CD14-positive monocyte (primary cell): Measurements from ENCODE around the gene SAMD14. TPM values are rescaled to one million over a fixed set of nuclear protein-coding genes. Genes with fewer than 3 reads are reported as not detected.

Source experiments
- DNase-seq, 3 donors: peaks; one replicate each; pipeline ENCODE4 v3.0.0-alpha.2; 2011 to 2022
- H2AFZ ChIP-seq: 2 replicates; pipeline ENCODE4 v1.6.0; 2012; ENCODE audit warnings: mild to moderate bottlenecking, low read depth, low read length, inconsistent platforms; ENCODE audit not compliant: insufficient read depth, poor library complexity, severe bottlenecking
- H3K27ac ChIP-seq, 2 donors: 1 replicate in 1 of 2; 2 replicates in 1 of 2; pipeline ENCODE4 v1.5.1; 2012 to 2013; ENCODE audit warnings: low read length in 2 of 2, control low read depth in 1 of 2, inconsistent platforms in 1 of 2, low read depth in 1 of 2, mild to moderate bottlenecking in 1 of 2
- H3K27me3 ChIP-seq, 2 donors: one replicate each; pipeline versions ENCODE4 v1.6.0 to v1.6.1; 2011 to 2013; ENCODE audit warnings: low read length in 2 of 2; ENCODE audit not compliant: control insufficient read depth in 2 of 2, insufficient read depth in 2 of 2
- H3K36me3 ChIP-seq, 2 donors: replicated peaks in 1 of 2; 1 replicate in 1 of 2; 2 replicates in 1 of 2; pipeline versions ENCODE4 v1.5.1 to v1.6.1; 2012 to 2013; ENCODE audit warnings: low read length in 2 of 2, control low read depth in 1 of 2, inconsistent platforms in 1 of 2, mild to moderate bottlenecking in 1 of 2; ENCODE audit not compliant: insufficient read depth in 2 of 2, control insufficient read depth in 1 of 2
- H3K4me1 ChIP-seq, 2 donors: 1 replicate in 1 of 2; 2 replicates in 1 of 2; pipeline versions ENCODE4 v1.5.1 to v1.6.1; 2012 to 2013; ENCODE audit warnings: low read length in 2 of 2, control low read depth in 1 of 2, inconsistent platforms in 1 of 2, mild to moderate bottlenecking in 1 of 2, moderate library complexity in 1 of 2; ENCODE audit not compliant: insufficient read depth in 2 of 2, control insufficient read depth in 1 of 2
- H3K4me2 ChIP-seq: replicated peaks from 2 replicates; pipeline ENCODE3; 2012; ENCODE audit warnings: low read length, moderate library complexity, mild to moderate bottlenecking; ENCODE audit not compliant: poor library complexity, severe bottlenecking; ENCODE audit errors: extremely low read depth
- H3K4me3 ChIP-seq, 3 experiments: fragments of 200-600 bp in 1 of 3; sonication (generic) in 1 of 3; replicated peaks in 1 of 3; 1 replicate in 2 of 3; 2 replicates in 1 of 3; pipeline ENCODE4 v1.5.1; 2011 to 2013; ENCODE audit warnings: low read length in 3 of 3, mild to moderate bottlenecking in 3 of 3, control low read depth in 2 of 3, low read depth in 2 of 3, inconsistent platforms in 1 of 3, moderate library complexity in 1 of 3
- H3K79me2 ChIP-seq: 2 replicates; pipeline ENCODE4 v1.6.0; 2012; ENCODE audit warnings: mild to moderate bottlenecking, control low read depth, inconsistent platforms, low read length, moderate library complexity; ENCODE audit not compliant: insufficient read depth
- H3K9ac ChIP-seq: 2 replicates; pipeline ENCODE4 v1.6.0; 2017; ENCODE audit warnings: low read length, mild to moderate bottlenecking; ENCODE audit not compliant: insufficient read depth, poor library complexity, severe bottlenecking
- H3K9me3 ChIP-seq, 2 donors: replicated peaks in 1 of 2; 1 replicate in 1 of 2; 2 replicates in 1 of 2; pipeline versions ENCODE4 v1.5.1 to v1.6.1; 2012 to 2013; ENCODE audit warnings: low read length in 2 of 2, control low read depth in 1 of 2; ENCODE audit not compliant: control insufficient read depth in 1 of 2, insufficient read depth in 1 of 2
- H4K20me1 ChIP-seq: 2 replicates; pipeline ENCODE4 v1.6.0; 2012; ENCODE audit warnings: mild to moderate bottlenecking, low read length, control low read depth, moderate library complexity; ENCODE audit not compliant: insufficient read depth
- H3K27ac Mint-ChIP-seq, 7 donors: one replicate each; pipeline ENCODE4 v1.8.0; 2020; ENCODE audit warnings: mild to moderate bottlenecking in 7 of 7, mixed read lengths in 7 of 7, moderate library complexity in 6 of 7, inconsistent platforms in 2 of 7
- H3K27me3 Mint-ChIP-seq, 3 donors: one replicate each; pipeline ENCODE4 v1.8.0; 2021 to 2022; ENCODE audit warnings: low read depth in 3 of 3, mild to moderate bottlenecking in 3 of 3, mixed read lengths in 3 of 3, moderate library complexity in 3 of 3, inconsistent platforms in 1 of 3
- H3K36me3 Mint-ChIP-seq, 2 donors: one replicate each; pipeline ENCODE4 v1.8.0; 2020; ENCODE audit warnings: mixed read lengths in 2 of 2, inconsistent platforms in 1 of 2, mild to moderate bottlenecking in 1 of 2
- H3K4me1 Mint-ChIP-seq: one replicate; pipeline ENCODE4 v1.8.0; 2020; ENCODE audit warnings: mild to moderate bottlenecking, mixed read lengths
- H3K4me3 Mint-ChIP-seq, 2 donors: one replicate each; pipeline ENCODE4 v1.8.0; 2020; ENCODE audit warnings: mild to moderate bottlenecking in 2 of 2, mixed read lengths in 2 of 2, moderate library complexity in 1 of 2
- H3K9me3 Mint-ChIP-seq, 7 donors: one replicate each; pipeline ENCODE4 v1.8.0; 2020 to 2022; ENCODE audit warnings: mixed read lengths in 7 of 7, mild to moderate bottlenecking in 6 of 7, moderate library complexity in 6 of 7, inconsistent platforms in 2 of 7
- WGBS: methylation state at CpG from one replicate; pipeline ENCODE4 v1.1.5; 2013; ENCODE audit warnings: missing lambda C conversion rate; ENCODE audit not compliant: insufficient coverage; 5-methylcytosine and 5-hydroxymethylcytosine counted together
- intact Hi-C, 2 donors: fragments of 100-400 bp; cut with micrococcal nuclease; formaldehyde crosslinking; loops; one replicate each; pipeline versions ENCODE4 v1.15.0 to v1.15.1; 2023
- polyA plus RNA-seq, 3 donors: library from polyadenylated mRNA; depleted of rRNA in 1 of 3; unstranded in 2 of 3; stranded (reverse) in 1 of 3; fragments of 300-500 nt in 2 of 3; fragments of >200 nt in 1 of 3; fragmentation: Illumina TruSeq in 2 of 3; gene quantifications; 1 replicate in 2 of 3; 2 replicates in 1 of 3; pipeline ENCODE4 v1.2.3, GENCODE V29; 2012 to 2021
- TF ChIP-seq, protein P1 (sequence below): fragments of 200-600 bp; IDR thresholded peaks from one replicate; pipeline ENCODE4 v1.8.0; 2022; ENCODE audit warnings: antibody characterized with exemption, mild to moderate bottlenecking

Gene SAMD14
- polyA plus RNA-seq, 3 donors = 0.09 TPM; not detected in 2

DNA sequence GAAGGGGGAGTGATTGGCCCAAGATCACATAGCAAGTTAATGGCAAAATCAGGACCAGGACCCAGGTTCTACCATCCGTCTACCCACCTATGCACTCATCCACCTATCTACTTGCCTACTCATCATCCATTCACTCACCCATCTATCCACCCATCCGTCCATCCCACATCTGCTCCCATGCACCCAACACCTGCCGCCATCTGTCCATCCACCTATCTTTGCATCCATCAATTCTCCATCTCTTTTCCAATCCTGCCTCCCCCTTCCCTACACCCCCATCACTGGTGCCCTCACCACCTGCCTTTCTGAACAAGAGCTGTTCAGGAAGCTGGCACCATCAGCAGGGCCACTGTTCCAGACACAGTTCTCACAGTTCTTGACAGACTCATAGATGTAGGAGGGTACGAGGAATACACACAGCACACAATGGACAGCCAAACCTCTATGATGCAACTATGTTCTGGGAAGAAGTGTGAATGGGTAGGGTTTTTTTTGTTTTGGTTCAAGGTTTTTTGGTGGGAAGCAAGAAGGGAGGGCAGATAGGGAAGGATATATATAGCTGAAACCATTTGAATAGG is 4.5 kb downstream of the SAMD14 start:
- H3K4me1 Mint-ChIP-seq = peaks cover 29% of the 10 kb centered on the region
- Histone ChIP-seq H4K20me1 (peaks cover under 1% of the 10 kb centered on the region), H3K4me2 (no peak overlapping the region), H2AFZ (no peak overlapping the region), H3K36me3 (no peaks in the 10 kb centered on the region), H3K27me3 (peaks cover 32 to 60% of the 10 kb centered on the region in 2 donors), H3K79me2 (no peaks in the 10 kb centered on the region), H3K4me1 (peaks cover 24 to 32% of the 10 kb centered on the region in 2 donors), H3K4me3 (no peak overlapping the region), H3K9me3 (peaks cover 3 to 13% of the 10 kb centered on the region in 2 donors), H3K9ac (no peak overlapping the region), H3K27ac (no peak overlapping the region)
- WGBS = 96% methylated on average over 3 of the region's 4 CpGs
- TF ChIP-seq, protein P1, sequence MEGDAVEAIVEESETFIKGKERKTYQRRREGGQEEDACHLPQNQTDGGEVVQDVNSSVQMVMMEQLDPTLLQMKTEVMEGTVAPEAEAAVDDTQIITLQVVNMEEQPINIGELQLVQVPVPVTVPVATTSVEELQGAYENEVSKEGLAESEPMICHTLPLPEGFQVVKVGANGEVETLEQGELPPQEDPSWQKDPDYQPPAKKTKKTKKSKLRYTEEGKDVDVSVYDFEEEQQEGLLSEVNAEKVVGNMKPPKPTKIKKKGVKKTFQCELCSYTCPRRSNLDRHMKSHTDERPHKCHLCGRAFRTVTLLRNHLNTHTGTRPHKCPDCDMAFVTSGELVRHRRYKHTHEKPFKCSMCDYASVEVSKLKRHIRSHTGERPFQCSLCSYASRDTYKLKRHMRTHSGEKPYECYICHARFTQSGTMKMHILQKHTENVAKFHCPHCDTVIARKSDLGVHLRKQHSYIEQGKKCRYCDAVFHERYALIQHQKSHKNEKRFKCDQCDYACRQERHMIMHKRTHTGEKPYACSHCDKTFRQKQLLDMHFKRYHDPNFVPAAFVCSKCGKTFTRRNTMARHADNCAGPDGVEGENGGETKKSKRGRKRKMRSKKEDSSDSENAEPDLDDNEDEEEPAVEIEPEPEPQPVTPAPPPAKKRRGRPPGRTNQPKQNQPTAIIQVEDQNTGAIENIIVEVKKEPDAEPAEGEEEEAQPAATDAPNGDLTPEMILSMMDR = no peak
- H3K36me3 Mint-ChIP-seq = peaks cover 6 to 7% of the 10 kb centered on the region in 2 donors
- peaks cover 79 to 85% (median 79%) of the 10 kb centered on the region in 3 donors for H3K27me3 Mint-ChIP-seq
- H3K4me3 Mint-ChIP-seq = peak overlapping the region in 1 of 2 donors; percentile 32
- no peak for DNase-seq
- H3K27ac Mint-ChIP-seq = no peak overlapping the region
- intact Hi-C loops = no loop called here
- H3K9me3 Mint-ChIP-seq = peaks cover 2 to 23% (median 14%) of the 10 kb centered on the region in 7 donors

DNA sequence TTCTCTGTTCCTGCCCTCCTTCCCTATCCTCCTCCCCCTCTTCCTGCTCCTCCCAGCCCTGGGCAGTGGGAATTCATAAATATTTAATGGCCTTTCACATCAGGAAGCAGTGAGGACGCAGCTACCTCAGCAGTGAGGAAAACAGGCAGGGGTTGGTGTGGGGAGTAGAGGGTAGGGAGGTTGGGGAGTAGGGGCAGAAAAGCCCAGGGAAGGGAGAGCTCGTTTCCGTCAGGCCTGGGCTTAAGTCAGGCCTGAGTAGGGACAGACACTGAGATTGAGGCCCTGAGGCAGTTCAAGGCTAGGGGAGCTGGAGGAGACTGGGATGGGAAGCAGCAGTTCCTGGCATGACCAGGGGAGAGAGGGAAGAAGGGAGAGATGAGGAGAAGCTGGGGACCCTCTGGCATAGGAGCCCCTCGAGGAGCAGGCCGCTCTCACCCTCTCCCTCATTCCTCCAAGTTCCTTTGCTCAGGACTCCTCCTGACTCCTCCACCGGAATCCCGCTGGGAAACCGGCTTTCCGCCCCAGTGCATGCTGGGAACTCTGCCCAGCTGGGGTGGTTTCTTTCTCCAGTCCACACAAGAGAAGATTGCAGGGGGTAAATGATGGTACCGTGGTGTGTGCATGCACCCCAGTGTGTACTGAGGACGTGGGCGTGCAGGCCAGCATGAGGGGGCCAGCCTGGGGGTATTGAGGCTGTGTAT is 6.2 kb downstream of the SAMD14 start:
- intact Hi-C loops = no loop called here
- H3K4me3 ChIP-seq = no peak overlapping the region
- H3K27me3 ChIP-seq = peaks cover 32 to 62% of the 10 kb centered on the region in 2 donors
- 86% methylated on average over 4 of the region's 12 CpGs for WGBS
- TF ChIP-seq, protein P1 = no peak
- no peak overlapping the region for H2AFZ ChIP-seq
- DNase-seq = no peak
- H3K9ac ChIP-seq = no peak overlapping the region
- Mint-ChIP-seq H3K9me3 (peaks cover 2 to 18% (median 11%) of the 10 kb centered on the region in 7 donors), H3K27me3 (peaks cover 83 to 87% (median 84%) of the 10 kb centered on the region in 3 donors), H3K27ac (peak overlapping the region in 1 of 7 donors; percentile 37), H3K36me3 (peaks cover 5 to 7% of the 10 kb centered on the region in 2 donors), H3K4me3 (peak overlapping the region in 1 of 2 donors; percentile 54), H3K4me1 (peaks cover 20% of the 10 kb centered on the region)
- no peaks in the 10 kb centered on the region for H3K36me3 ChIP-seq
- no peaks in the 10 kb centered on the region for H3K79me2 ChIP-seq
- H4K20me1 ChIP-seq = no peaks in the 10 kb centered on the region
- no peak overlapping the region for H3K27ac ChIP-seq
- peaks cover 13 to 16% of the 10 kb centered on the region in 2 donors for H3K4me1 ChIP-seq
- H3K9me3 ChIP-seq = peaks cover 3 to 10% of the 10 kb centered on the region in 2 donors
- no peak overlapping the region for H3K4me2 ChIP-seq
